Activated CD8-positive, alpha-beta memory T cell treated with anti-CD3 and anti-CD28 coated beads, Interleukin-2, amount 50 U/mL, for 24 hours (primary cell): ENCODE data around the gene TENM4.

Source experiments
- DNase-seq: peaks from one replicate; pipeline ENCODE4 v3.0.0-alpha.2; 2020; ENCODE audit errors: extremely low read depth

The TENM4 gene

DNA sequence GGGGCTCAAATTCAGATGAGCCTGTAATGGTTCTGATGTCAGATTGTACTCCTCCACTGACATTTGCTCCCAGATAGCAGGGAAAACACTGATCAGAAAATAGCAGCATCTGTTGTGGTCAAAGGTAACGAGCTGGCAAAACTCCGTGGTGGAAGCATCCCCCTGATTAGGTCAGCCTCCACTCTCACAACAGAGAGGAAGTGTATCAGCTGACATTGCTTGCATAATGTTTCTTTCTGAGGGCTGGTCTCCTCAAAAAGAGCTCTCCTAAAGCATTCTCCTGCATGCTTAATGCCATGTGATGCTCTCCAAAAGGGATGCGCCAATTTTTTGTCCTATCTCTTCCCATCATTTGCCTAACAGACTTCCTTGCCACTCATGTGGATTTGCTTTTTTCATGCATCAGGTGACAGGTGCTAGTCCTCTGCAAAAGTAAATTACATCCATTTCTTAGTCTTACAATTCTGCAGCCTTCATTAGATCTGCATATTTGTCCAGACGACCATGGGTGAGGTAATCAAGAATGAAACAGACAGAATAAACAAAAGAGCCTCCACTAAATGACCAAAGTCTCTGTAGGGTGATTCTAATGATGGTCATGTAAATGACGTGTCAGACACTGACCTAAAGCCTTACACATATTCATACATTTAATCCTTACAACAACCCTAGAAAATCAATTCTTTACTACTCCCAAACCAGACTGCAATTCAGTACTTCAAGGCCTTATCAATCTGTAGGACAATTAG is 6.4 kb upstream of the TENM4 start:
- no peak for DNase-seq

DNA sequence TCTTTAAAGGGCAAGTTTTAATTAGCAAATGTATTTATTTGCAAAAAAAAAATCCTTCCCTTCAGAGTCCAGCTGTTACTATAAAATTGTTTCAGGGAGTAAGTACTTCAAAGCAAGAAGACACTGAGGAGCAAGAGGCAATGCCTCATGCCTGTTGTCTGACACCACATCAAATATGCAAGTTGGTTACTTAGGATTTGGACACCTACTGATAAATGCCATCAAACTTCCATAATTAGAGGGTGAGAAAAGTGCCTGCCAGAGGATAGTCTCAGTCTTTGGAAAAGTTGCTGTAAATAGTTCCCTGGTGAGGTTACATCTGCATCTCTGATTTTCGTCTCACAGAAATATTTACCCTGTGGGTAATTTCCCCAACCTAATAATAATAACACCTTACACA is 4.1 kb upstream of the TENM4 start:
- DNase-seq, result no peak

DNA sequence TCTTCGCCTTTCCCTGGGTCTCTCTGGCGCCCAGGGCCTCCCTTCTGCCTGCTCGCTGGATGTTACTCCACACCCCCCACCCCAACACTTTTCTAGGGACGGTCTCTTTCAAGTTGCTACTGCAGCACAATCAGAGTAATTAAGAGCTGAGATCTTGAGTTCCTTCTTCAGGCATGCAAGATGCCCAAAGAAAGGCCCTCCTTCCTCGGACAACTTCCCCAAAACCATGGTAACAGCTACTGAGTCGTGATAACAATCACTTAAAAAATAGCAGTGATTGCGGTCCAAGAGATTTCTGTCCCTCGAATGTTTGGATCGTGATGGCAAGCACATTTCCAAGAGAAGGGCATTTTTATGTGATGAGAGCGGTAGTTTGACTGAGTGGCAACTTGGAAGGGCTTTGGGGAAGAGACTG is 638 bp upstream of the TENM4 start:
- no peak for DNase-seq

DNA sequence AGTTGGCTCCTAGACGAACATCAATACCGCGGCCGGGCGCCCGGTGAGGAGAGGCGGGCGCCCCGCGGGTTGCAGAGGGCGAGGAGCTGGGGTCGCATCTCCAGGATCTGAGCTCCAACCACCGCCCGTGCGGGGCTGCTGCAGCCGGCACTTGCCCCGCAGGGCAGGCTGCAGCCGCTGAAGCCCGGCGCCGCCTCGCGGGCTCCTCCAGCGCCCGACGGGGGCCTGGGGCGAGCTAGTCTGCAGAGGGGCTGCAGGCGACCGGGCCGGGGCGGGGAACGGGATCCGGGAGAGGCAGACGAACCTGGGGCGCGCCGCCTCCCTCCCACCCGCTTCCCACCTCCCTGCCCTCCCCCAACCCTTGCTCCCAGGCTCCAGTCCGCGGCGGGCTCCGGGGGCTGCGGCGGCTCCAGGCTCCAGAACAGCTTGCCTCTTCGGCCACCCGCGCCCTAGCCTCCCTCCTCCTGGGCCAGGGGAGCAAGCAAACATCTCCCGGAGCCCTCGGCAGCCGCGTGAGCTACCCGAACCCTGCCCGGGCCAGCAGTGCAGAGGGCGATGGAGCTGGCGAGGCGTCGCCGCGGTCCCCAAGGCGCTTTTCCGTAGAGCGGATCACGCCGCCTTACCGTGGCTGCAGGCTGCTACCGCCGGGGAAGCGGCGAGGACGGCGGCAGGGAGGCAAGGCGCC is 802 bp downstream of the TENM4 start:
- DNase-seq, result no peak

DNA sequence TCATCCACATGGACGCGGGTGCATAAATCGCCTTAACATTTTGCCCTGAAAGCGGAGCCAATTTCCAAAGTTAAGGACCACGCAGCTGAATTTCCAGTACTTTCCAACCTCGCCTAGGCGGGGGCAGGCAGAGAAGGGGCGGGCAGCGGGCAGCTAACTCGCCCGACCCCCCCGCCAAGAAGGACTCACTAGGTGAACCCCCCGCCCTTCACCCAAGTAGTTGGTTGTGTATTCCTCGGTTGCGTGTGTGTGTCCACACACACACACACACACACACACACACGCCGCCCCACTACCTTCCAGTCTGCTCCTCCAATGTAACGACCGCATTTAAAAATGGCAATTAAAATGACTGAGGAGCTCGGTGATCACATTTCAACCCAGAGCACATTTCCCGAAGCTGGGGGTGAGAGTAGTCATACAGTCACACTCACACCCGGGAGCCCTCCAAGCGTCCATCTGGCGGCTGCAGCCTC is 1.4 kb downstream of the TENM4 start:
- no peak for DNase-seq

DNA sequence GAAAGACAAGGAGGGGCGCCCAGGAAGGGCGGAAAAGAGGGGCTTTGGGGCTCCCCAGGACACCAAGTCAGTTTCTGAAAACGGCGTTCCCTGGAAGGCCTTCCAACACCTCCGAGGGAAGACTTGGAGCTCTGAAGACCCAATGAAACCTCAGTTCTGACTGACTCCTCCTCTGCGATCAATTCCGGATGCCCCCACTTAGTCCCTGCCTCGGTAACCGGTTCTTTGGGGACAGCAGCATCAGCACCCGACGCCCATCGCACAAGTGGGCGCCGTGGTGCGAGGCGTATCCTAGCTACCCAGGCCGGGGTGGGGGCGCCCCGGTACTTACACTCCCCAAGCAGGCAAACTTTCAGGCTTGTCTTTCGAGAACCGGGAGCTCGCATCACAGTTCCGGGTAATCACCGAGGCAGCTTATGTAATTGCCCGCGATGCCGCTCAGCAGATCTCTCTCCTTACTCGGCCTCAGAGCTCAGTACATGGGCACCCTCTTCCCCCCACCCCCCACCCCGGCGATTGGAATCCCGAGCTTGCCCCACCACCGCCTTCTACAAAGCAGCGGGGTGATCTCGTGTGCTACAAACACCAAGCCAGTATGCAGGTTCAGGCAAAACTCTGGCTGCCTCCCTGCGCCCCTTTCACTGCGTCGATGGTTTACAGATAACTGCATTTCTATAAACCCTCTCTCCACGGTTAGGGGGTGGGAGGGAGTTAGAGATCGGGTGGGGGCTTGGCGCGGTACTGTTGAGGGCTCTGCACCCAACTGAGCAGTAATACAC is 2.0 kb downstream of the TENM4 start:
- DNase-seq, result no peak

DNA sequence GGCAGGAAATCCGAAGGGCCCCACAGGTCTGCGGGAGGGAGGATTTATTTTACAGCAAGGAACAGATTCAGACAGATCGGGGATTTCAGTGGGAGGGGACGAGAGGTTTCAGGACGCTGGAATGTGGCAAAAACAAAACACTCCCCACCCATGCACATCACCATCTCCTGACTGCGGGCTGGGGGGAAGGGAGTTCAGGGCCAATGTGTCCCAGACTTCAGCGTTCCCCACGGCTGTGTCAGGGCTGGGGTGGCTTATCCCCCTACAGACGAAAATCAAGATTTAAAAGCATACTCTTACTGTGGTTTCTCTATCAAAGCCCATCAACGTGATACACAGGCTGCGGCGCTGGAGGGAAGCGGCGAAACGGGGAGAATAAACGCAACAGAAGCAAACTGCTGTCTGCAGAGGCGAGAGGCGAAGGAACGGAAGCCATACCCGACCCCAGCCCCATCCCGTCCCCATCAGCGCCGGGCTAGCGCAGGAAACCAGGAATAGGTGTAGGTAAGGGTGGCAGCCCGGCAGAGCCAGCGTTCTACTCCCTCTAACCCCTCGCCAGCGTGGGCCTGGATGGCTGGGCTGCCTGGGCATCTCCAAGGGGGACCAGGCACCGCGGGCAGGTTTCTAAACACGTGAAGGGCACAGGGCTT is 2.7 kb downstream of the TENM4 start:
- DNase-seq, result no peak

DNA sequence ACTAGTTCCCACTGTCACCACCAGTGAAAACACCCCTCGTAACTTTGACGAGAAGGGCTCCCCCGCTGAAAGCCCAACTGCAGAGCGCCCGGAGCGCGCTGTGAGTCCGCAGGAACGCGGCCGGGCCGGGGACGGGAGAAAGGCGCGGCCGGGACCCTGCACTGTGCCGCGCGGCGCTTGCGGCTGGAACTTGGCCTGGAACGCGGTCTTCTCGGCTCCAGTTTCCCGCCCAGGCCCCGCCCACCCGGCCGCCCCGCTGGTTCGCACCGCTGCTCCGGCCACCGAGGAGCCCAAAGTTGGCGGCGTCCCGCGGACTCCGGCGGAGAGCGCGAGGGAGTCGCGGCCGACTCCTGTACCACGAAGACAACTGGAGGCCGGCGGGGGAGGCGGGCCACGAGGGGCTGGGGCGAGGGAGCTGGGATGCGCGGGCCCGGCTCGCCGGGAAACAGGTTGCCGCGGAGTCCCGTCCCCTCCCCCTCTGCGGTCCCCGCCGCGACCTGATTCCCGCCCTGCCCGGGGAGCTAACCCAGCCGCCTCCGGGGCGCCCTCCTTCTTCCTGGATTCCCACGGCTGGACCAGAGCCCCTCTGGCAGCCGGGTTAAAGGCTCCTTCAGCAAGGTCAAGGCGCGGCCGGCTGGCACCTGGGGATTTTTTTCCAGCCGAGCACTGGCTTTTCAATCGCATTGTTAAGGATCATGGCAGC is 3.4 kb downstream of the TENM4 start:
- no peak for DNase-seq

DNA sequence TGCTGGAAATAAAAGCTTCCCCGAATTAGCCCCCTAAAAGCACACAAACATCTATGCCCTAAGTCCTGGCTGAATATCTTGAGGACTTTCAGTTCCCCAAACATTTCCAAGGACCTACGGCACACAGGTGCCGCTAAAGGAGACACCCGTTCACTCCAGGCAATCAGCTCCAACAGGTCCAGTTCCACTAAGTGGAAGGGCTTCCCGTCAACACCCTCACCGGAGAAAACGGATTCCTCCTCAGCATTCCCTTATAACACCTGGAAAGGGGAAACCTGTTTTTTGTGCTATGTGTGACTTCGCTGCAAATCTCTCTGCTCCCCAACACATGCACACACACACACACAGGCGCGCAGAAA is 3.9 kb downstream of the TENM4 start:
- DNase-seq, result no peak

DNA sequence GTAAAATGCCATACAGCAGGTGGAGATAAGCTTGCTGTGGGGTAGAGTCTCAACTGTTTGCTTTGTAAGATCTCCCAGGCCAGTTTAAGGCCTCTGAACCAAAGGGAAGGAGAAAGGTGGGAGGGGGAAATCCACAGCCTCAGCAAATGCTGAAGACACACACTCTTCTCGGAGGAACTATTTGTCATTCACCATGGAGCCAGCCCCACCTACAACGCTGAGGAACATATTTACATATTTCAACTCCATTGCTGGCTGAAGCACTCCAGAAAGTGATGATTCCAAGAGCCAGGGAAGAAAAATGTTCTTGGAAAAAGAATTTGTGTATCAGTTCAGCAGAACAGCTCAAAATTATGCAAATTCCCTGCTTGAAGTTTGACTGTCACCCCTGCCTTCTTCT is 6.5 kb downstream of the TENM4 start:
- DNase-seq, result no peak

DNA sequence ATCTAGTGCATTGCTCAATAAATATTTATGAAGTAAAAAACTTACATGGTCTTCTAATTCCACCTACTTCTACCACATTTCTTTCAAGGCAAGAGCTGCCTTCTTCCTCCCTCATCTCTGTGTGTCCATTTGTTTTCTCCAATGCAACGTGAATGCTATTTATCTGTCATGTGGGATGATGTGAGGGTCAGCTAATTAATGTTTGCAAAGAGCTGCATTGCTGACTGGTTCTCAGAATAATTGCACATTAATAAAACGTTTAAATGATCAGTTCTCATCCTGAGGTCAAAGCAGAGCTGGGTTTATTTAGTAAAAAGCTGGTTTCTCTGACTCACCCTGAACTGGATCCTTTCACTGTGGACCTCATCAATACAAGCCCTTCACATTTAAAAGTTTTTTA is 8.7 kb downstream of the TENM4 start:
- no peak for DNase-seq

DNA sequence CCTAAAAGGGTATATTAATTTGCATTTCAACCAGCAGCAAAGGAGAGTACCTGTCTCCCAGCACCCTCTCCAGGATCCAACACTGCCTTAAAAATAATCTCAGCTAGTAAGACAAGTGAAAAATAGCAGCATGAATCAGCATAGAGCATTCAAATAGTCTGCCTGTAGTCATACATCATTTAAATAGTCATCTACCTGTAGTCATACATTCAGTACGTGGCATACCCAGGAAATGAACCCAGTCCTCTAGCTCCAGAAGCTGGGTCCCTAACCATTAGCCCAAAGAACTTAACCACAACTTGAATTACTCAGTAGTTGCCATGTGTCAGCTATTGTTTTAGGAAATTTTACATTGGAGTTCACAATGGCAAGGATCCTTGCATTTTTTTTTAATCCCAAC is 9.3 kb downstream of the TENM4 start:
- DNase-seq, result no peak

DNA sequence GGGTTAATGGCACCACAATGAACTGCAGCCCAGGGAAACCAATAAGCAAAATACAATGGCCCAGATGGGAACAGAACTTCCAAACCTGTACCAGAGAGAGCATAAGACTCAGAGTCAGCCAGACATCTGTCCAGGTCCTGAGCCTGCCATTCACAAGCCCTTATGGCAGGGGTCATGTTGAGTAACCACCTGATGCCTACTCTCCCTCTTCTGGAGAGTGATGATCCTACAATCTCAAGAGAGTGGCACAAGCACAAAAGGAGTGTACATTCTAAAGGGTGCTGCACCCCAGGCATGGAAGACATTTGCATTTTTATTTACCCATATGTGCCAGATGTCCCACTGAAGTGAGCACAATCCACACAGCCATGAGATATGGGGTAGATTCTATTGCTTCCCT is 10.6 kb downstream of the TENM4 start:
- no peak for DNase-seq

DNA sequence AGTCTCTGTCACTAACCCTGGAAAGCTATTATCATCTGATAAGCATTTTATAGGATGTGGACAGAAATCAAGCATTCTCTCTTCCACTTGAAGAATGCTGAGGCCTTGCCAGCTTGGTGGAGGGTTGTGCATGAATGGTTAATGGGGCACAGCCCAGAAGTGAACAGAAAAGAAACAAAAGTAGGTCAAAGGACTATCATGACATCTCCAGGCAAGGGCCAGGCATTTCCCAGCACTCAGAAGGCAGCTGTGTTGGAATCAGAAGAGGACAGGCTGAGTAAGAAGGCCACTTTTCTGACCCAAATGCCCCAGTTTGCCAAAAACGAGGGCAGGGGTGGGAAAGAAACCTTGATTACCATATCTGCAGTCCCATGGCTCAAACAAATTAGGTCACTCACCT is 12.4 kb downstream of the TENM4 start:
- no peak for DNase-seq

DNA sequence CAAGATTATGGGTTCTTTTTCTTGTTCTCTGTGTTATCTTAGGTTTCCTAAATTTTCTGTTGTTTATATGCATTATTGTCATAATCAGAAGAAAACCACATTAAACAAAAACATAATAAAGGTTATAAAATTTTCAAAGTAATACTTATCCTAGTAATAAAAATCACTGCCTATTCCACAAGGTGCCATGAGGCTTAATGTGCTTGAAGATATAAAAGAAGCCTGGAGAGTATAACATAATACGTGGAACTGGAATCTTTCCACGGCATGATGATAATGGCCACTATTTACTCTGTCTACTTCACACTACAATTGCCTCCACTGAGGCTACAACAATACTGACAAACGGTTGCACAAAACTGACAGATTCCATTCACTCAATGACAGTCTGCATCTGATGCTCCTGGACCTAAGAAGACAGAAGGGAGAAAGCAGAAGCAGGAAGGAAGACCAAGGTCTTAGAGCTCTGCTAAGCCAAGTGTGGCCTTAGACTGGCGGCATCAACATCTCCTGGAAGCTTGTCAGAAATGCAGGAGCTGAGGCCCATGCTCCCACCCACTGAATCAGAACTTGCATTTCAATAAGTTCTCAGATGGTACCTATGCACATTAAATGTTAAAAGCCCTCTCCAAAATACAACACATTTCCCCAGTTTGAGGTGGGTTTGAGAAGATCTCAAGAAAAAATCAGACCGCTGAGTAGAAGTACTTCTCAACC is 13.1 kb downstream of the TENM4 start:
- no peak for DNase-seq

DNA sequence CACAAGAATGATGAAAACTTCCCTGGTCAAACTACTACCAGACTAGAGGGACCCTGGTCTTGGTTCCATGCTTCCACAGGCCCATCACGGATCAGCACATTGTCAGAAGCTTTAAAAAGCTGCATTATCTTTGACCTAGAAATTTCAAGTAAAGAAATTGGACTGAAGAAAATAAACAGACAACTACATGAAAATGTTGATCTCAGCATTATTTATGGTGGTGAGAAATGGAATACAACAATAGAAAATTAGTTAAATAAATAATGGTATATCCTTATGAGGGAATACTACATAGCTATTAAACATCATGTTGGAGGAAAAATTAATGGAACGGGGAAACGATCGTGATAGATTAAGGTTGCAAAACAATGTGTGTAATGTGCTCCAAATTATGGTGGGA is 13.7 kb downstream of the TENM4 start:
- no peak for DNase-seq

DNA sequence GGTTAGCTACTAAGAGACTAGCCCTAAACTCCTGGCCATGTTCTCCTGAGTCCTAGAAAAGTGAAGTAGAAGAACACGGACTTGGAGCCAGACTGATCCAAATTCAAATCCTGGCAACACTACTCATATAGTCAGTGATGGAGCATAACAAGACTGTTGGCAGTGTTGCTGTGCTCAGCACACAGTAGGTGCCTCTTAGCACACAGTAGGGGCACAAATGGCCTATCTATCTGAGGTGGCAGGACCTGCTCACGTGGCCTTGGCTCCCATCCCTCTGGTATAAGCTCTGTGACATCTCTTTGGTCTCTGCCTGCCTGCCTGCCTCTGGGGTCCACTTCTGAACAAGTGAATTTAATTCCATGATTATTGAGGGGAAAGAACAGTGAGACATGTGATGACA is 15.4 kb downstream of the TENM4 start:
- no peak for DNase-seq

DNA sequence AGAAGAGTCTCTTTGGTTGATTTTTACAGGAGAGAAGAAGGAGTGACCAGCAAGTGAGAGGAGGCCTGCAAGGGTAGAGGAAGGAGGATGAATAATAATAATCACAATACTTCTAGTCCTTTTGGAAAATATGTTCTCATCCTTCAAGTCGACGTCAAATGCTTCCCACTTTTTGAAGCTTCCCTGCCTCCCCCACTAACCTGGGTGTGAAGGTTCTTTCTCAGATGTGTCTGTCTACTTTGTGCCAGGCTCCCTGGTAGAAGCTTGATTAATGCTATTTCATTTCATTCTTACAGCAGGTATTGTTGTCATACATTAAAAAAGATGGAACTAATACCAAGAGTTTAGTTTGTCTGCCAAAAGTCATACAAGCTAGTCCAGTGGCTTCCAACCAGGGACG is 17.1 kb downstream of the TENM4 start:
- no peak for DNase-seq

DNA sequence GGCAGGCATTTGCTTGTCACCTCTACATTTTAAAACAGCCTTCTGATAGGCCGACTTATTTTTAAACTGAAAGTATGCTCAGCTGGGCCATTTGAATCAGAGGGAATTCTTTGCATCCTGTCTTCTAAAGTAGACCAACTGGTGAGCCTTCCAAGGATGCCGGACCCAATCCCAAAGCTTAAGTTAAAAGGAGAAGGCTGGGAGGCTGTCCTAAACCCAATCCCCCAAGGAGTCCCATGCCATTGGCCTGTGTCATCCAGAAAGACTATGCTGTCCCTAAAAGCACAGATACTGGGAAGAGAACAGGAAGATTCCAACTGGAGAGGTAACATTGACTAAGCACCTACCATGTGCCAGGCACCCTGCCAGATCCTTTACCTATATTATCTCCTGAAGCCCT is 18.0 kb downstream of the TENM4 start:
- DNase-seq, result no peak

DNA sequence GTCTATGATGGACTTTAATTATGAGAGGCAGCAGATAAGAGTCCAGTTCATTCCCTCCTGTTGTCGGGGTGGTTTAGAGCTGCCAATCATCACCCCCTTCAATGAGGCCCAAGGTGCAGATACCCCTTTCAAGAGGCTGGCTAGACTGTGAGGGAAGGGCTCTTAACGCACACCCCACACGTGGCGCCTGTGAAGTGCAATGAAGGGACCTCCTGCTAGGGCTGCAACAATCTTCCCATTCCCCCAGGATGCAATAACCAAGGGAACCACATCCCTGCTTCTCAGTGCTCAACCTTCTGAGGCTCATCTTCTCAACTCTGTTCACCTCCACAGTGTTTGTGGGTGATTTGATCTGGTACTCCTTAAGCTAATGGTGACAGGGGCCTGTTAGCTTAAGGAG is 19.0 kb downstream of the TENM4 start:
- no peak for DNase-seq

DNA sequence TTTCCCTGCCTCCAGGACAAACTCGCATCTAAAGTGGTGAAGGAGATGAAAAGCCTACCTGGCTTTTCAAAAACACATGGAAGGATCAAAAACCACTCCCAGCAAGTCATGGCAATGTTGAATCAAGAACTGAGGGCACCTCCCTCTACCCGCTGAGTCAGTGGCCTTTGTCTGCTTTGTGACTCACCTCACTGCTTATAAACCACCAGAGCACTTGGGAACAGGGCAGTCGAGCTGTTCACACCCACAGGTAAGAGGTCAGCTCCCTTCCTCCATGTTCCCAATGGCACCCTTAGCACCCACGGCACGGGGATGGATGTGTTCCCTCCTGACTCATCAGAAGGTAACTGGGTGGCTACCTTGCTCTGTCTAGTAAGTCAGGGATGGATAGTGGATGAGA is 21.7 kb downstream of the TENM4 start:
- no peak for DNase-seq
